Measurements from ENCODE around the gene ROBO1.

The ROBO1 gene

GRCh38 chr3:78957456-78957855 is 810.3 kb downstream of the ROBO1 start:
- DNase-seq, result no peak

GRCh38 chr3:78951342-78951945 is 816.4 kb downstream of the ROBO1 start:
- no peak for DNase-seq

- no peak for DNase-seq
These were observed 826.2 kb downstream of the ROBO1 start for GRCh38 chr3:78941587-78941986.

- no peak for DNase-seq
These were observed 827.2 kb downstream of the ROBO1 start for GRCh38 chr3:78940626-78941025.

GRCh38 chr3:78940128-78940527 is 827.7 kb downstream of the ROBO1 start:
- DNase-seq, result no peak

- no peak for DNase-seq
These were observed 830.3 kb downstream of the ROBO1 start for GRCh38 chr3:78937475-78937874.

GRCh38 chr3:78927759-78928158 is 840.0 kb downstream of the ROBO1 start:
- DNase-seq, result no peak

- no peak for DNase-seq
These were observed 841.3 kb downstream of the ROBO1 start for GRCh38 chr3:78926523-78926922.

- no peak for DNase-seq
These were observed 843.1 kb downstream of the ROBO1 start for GRCh38 chr3:78924711-78925110.

- no peak for DNase-seq
These were observed 848.6 kb downstream of the ROBO1 start for GRCh38 chr3:78919021-78919755.

GRCh38 chr3:78918361-78919020 is 849.3 kb downstream of the ROBO1 start:
- DNase-seq, result no peak

GRCh38 chr3:78917536-78917935 is 850.3 kb downstream of the ROBO1 start:
- peak; percentile 9 for DNase-seq

GRCh38 chr3:78913711-78914110 is 854.1 kb downstream of the ROBO1 start:
- DNase-seq, result no peak

GRCh38 chr3:78912687-78913086 is 855.1 kb downstream of the ROBO1 start:
- peak; percentile 35 for DNase-seq

- peak; percentile 85 for DNase-seq
These were observed 855.5 kb downstream of the ROBO1 start for GRCh38 chr3:78912259-78912658.

- DNase-seq, result peak; percentile 16
These were observed 856.4 kb downstream of the ROBO1 start for GRCh38 chr3:78911394-78911793.

GRCh38 chr3:78908236-78908635 is 859.6 kb downstream of the ROBO1 start:
- no peak for DNase-seq

- no peak for DNase-seq
These were observed 860.4 kb downstream of the ROBO1 start for GRCh38 chr3:78907367-78907766.

GRCh38 chr3:78906930-78907329 is 860.9 kb downstream of the ROBO1 start:
- no peak for DNase-seq

GRCh38 chr3:78906245-78906644 is 861.6 kb downstream of the ROBO1 start:
- peak; percentile 29 for DNase-seq

GRCh38 chr3:78905700-78906099 is 862.1 kb downstream of the ROBO1 start:
- DNase-seq, result no peak

- DNase-seq, result no peak
These were observed 866.3 kb downstream of the ROBO1 start for GRCh38 chr3:78901544-78901943.

GRCh38 chr3:78900880-78901279 is 866.9 kb downstream of the ROBO1 start:
- peak; percentile 5 for DNase-seq

- DNase-seq, result no peak
These were observed 867.4 kb downstream of the ROBO1 start for GRCh38 chr3:78900426-78900825.

Measured in NCI-H2171 treated with DMSO at 0.1 percent for 48 hours (cell line).